ENCODE results near the gene C2orf72. TPM values are rescaled to one million over a fixed set of nuclear protein-coding genes. Genes with fewer than 3 reads are reported as not detected.

Gene C2orf72
- total and polyA plus RNA-seq, 2 experiments from 2014 or later = 86.9 to 112 TPM

- TF ChIP-seq, protein P1, sequence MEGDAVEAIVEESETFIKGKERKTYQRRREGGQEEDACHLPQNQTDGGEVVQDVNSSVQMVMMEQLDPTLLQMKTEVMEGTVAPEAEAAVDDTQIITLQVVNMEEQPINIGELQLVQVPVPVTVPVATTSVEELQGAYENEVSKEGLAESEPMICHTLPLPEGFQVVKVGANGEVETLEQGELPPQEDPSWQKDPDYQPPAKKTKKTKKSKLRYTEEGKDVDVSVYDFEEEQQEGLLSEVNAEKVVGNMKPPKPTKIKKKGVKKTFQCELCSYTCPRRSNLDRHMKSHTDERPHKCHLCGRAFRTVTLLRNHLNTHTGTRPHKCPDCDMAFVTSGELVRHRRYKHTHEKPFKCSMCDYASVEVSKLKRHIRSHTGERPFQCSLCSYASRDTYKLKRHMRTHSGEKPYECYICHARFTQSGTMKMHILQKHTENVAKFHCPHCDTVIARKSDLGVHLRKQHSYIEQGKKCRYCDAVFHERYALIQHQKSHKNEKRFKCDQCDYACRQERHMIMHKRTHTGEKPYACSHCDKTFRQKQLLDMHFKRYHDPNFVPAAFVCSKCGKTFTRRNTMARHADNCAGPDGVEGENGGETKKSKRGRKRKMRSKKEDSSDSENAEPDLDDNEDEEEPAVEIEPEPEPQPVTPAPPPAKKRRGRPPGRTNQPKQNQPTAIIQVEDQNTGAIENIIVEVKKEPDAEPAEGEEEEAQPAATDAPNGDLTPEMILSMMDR (IDR thresholded peaks at IDR 0.05; ENCODE audit: poor library complexity) = no peak
- no peak for TF ChIP-seq EZH2phosphoT487 (IDR thresholded peaks at IDR 0.05; ENCODE audit: low read depth, severe bottlenecking, unreplicated experiment)
- no peak for TF ChIP-seq EZH2 (IDR thresholded peaks at IDR 0.05; ENCODE audit: borderline replicate concordance)
- 95% methylated on average over 2 of the region's 2 CpGs for WGBS (ENCODE audit: low lambda C conversion rate, missing lambda C conversion rate)
- no peaks in the 10 kb centered on the region for H3K27me3 ChIP-seq
Measured at GRCh38 chr2:230998882-230999281, 38.4 kb upstream of the C2orf72 start.

GRCh38 chr2:230999477-230999876 is 37.8 kb upstream of the C2orf72 start:
- H3K79me2 ChIP-seq = no peaks in the 10 kb centered on the region
- H3K36me3 ChIP-seq (replicated peaks; ENCODE audit: insufficient read depth, low read depth) = no peaks in the 10 kb centered on the region
- no peaks in the 10 kb centered on the region for H3K4me1 ChIP-seq (ENCODE audit: insufficient read depth)
- no peak overlapping the region for H3K4me2 ChIP-seq
- no peak for DNase-seq (ENCODE audit: low spot score)
- 82% methylated on average over 4 of the region's 4 CpGs for WGBS (ENCODE audit: low lambda C conversion rate, missing lambda C conversion rate)
- no peaks in the 10 kb centered on the region for H3K9me2 ChIP-seq (replicated peaks; ENCODE audit: insufficient read depth)
- H4K20me1 ChIP-seq (ENCODE audit: insufficient read depth, poor library complexity, severe bottlenecking) = no peaks in the 10 kb centered on the region
- no peak for TF ChIP-seq EZH2phosphoT487 (IDR thresholded peaks at IDR 0.05; ENCODE audit: low read depth, severe bottlenecking, unreplicated experiment)
- no peak for TF ChIP-seq EZH2 (IDR thresholded peaks at IDR 0.05; ENCODE audit: borderline replicate concordance)
- TF ChIP-seq, protein P1 (IDR thresholded peaks at IDR 0.05; ENCODE audit: poor library complexity) = no peak
- no peaks in the 10 kb centered on the region for H3K9me3 ChIP-seq (ENCODE audit: low read depth)
- H3K27ac ChIP-seq = no peak overlapping the region
- no peaks in the 10 kb centered on the region for H3K27me3 ChIP-seq
- no peak overlapping the region for H3K4me3 ChIP-seq
- H2AFZ ChIP-seq = no peak overlapping the region

More at GRCh38 chr2:230998882-230999281, 38.4 kb upstream of the C2orf72 start:
- no peak overlapping the region for H3K27ac ChIP-seq
- H3K9me2 ChIP-seq (replicated peaks; ENCODE audit: insufficient read depth) = no peaks in the 10 kb centered on the region
- no peaks in the 10 kb centered on the region for H3K4me1 ChIP-seq (ENCODE audit: insufficient read depth)
- no peaks in the 10 kb centered on the region for H3K79me2 ChIP-seq
- H3K36me3 ChIP-seq (replicated peaks; ENCODE audit: insufficient read depth, low read depth) = no peaks in the 10 kb centered on the region
- DNase-seq (ENCODE audit: low spot score) = no peak
- H4K20me1 ChIP-seq (ENCODE audit: insufficient read depth, poor library complexity, severe bottlenecking) = no peaks in the 10 kb centered on the region
- no peaks in the 10 kb centered on the region for H3K9me3 ChIP-seq (ENCODE audit: low read depth)
- no peak overlapping the region for H3K4me2 ChIP-seq
- H2AFZ ChIP-seq = no peak overlapping the region
- no peak overlapping the region for H3K4me3 ChIP-seq

DNA sequence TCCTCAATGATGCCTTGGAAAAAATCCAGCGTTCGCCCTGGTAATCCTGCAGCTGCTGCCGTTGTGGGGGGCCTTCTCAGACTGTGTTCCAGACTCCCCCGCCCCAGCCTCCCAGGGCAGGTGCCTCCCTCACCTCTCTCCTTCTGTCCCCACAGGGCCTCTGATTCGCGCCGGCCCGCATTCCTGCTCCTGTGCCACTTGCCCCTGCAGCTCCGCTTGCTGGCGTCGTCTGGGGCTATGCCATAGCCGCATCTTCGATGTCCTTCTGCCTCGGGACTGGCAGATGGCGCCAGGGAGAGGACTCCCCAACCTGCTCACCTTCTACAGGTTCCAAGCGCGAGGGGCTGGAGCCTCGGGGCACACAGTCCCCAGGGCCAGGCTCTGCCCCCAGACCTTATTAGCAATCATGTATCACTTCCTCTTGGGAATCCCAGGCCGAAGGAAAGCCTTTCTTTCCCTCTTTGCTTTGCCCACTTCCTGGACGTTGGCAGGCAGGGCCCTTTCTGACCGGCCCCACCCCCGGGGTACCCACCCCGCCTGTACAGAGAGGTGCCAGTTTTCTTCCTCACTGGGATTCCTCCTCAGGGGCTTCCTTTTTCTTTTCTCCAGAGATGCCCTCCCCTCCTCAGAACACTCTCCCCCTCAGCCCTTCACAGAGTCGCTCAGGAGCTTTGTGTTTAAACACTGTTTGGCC is 37.0 kb upstream of the C2orf72 start:
- no peaks in the 10 kb centered on the region for H4K20me1 ChIP-seq (ENCODE audit: insufficient read depth, poor library complexity, severe bottlenecking)
- no peak overlapping the region for H2AFZ ChIP-seq
- H3K27ac ChIP-seq = no peak overlapping the region
- no peaks in the 10 kb centered on the region for H3K9me2 ChIP-seq (replicated peaks; ENCODE audit: insufficient read depth)
- no peaks in the 10 kb centered on the region for H3K9me3 ChIP-seq (ENCODE audit: low read depth)
- TF ChIP-seq EZH2 (IDR thresholded peaks at IDR 0.05; ENCODE audit: borderline replicate concordance) (no peak), EZH2phosphoT487 (IDR thresholded peaks at IDR 0.05; ENCODE audit: low read depth, severe bottlenecking, unreplicated experiment) (no peak)
- TF ChIP-seq, protein P1 (IDR thresholded peaks at IDR 0.05; ENCODE audit: poor library complexity) = no peak
- 58% methylated on average over 24 of the region's 24 CpGs for WGBS (ENCODE audit: low lambda C conversion rate, missing lambda C conversion rate)
- no peaks in the 10 kb centered on the region for H3K27me3 ChIP-seq
- H3K4me1 ChIP-seq (ENCODE audit: insufficient read depth) = no peaks in the 10 kb centered on the region
- no peak overlapping the region for H3K4me2 ChIP-seq
- H3K4me3 ChIP-seq = no peak overlapping the region
- no peak for DNase-seq (ENCODE audit: low spot score)
- H3K36me3 ChIP-seq (replicated peaks; ENCODE audit: insufficient read depth, low read depth) = no peaks in the 10 kb centered on the region
- no peaks in the 10 kb centered on the region for H3K79me2 ChIP-seq
